ENCODE measurements around the gene TICAM2.

Gene TICAM2

GRCh38 chr5:115544436-115545350 is 57.6 kb downstream of the TICAM2 start, which contains the start of gene FEM1C:
Gene FEM1C (minus strand): TSS chr5:115544775. CDS start chr5:115543493, 1,282 bp downstream.
- peaks cover 9% of the 10 kb centered on the region for H3K36me3 ChIP-seq (replicated peaks)
- H3K4me3 ChIP-seq (ENCODE audit: low read depth, low read length): peak within 1 kb of the TSS; percentile 81
- in situ Hi-C loops (cut with HindIII; ENCODE audit: low pct_ligation_motif_present, low sequenced_read_pairs): no loop called here
- DNase-seq: peak; percentile 96
- H3K27me3 ChIP-seq (replicated peaks): no peaks in the 10 kb centered on the region
- peak within 1 kb of the TSS; percentile 81 for H3K27ac ChIP-seq
- TF ChIP-seq CTCF (IDR thresholded peaks at IDR 0.05; ENCODE audit: low read depth, low read length, missing control alignments): no peak

- no peaks in the 10 kb centered on the region for H3K27me3 ChIP-seq (replicated peaks)
- peak; percentile 39 for DNase-seq
Observed at GRCh38 chr5:115544043-115544435, 58.2 kb downstream of the TICAM2 start.

GRCh38 chr5:115543365-115544042 is 58.8 kb downstream of the TICAM2 start:
- Histone ChIP-seq H3K4me3 (ENCODE audit: low read depth, low read length) (peak overlapping the region; percentile 81), H3K27me3 (replicated peaks) (no peaks in the 10 kb centered on the region), H3K27ac (peak overlapping the region; percentile 81), H3K36me3 (replicated peaks) (peaks cover 18% of the 10 kb centered on the region)
- no peak for TF ChIP-seq CTCF (IDR thresholded peaks at IDR 0.05; ENCODE audit: low read depth, low read length, missing control alignments)
- in situ Hi-C loops (cut with HindIII; ENCODE audit: low pct_ligation_motif_present, low sequenced_read_pairs): no loop called here
- no peak for DNase-seq

More at GRCh38 chr5:115544043-115544435, 58.2 kb downstream of the TICAM2 start:
- Histone ChIP-seq H3K4me3 (ENCODE audit: low read depth, low read length) (peak overlapping the region; percentile 81), H3K36me3 (replicated peaks) (peaks cover 15% of the 10 kb centered on the region), H3K27ac (peak overlapping the region; percentile 81)
- TF ChIP-seq CTCF (IDR thresholded peaks at IDR 0.05; ENCODE audit: low read depth, low read length, missing control alignments): no peak
- in situ Hi-C loops (cut with HindIII; ENCODE audit: low pct_ligation_motif_present, low sequenced_read_pairs): no loop called here

GRCh38 chr5:115542651-115543364 is 59.5 kb downstream of the TICAM2 start:
- no peak for DNase-seq
- no peak for TF ChIP-seq CTCF (IDR thresholded peaks at IDR 0.05; ENCODE audit: low read depth, low read length, missing control alignments)
- Histone ChIP-seq H3K27me3 (replicated peaks) (no peaks in the 10 kb centered on the region), H3K4me3 (ENCODE audit: low read depth, low read length) (peak overlapping the region; percentile 81), H3K36me3 (replicated peaks) (peaks cover 20% of the 10 kb centered on the region), H3K27ac (peak overlapping the region; percentile 59)
- in situ Hi-C loops (cut with HindIII; ENCODE audit: low pct_ligation_motif_present, low sequenced_read_pairs): no loop called here

- in situ Hi-C loops (cut with HindIII; ENCODE audit: low pct_ligation_motif_present, low sequenced_read_pairs): no loop called here
- no peak for TF ChIP-seq CTCF (IDR thresholded peaks at IDR 0.05; ENCODE audit: low read depth, low read length, missing control alignments)
- H3K4me3 ChIP-seq (ENCODE audit: low read depth, low read length): peak overlapping the region; percentile 81
- H3K27ac ChIP-seq: peak overlapping the region; percentile 59
- H3K36me3 ChIP-seq (replicated peaks): peaks cover 20% of the 10 kb centered on the region
- H3K27me3 ChIP-seq (replicated peaks): no peaks in the 10 kb centered on the region
- no peak for DNase-seq
Observed at GRCh38 chr5:115542086-115542485, 60.2 kb downstream of the TICAM2 start.
